ENCODE measurements around the gene DOCK3. TPM values are rescaled to one million over a fixed set of nuclear protein-coding genes. Genes with fewer than 3 reads are reported as not detected.

Gene DOCK3
- 1 to 10 TPM in 1 of 4 donors, under 1 TPM in 3; 0.33 to 5.3 (median 0.50) TPM for total RNA-seq

- TF ChIP-seq CTCF (IDR thresholded peaks at IDR 0.05; ENCODE audit: low read depth): no peak
Measured at GRCh38 chr3:50674349-50675178, at the start of gene DOCK3. TSS of gene DOCK3 (plus strand) at chr3:50674927. CDS start at chr3:50675264, 337 bp downstream.

- TF ChIP-seq CTCF (IDR thresholded peaks at IDR 0.05; ENCODE audit: low read depth): no peak
Measured at GRCh38 chr3:50625231-50626182, 49.2 kb upstream of the DOCK3 start.

GRCh38 chr3:50626401-50626800, 48.3 kb upstream of the DOCK3 start:
- no peak for TF ChIP-seq CTCF (IDR thresholded peaks at IDR 0.05; ENCODE audit: low read depth)

- TF ChIP-seq CTCF (IDR thresholded peaks at IDR 0.05; ENCODE audit: low read depth): no peak
Measured at GRCh38 chr3:50627407-50628051, 47.2 kb upstream of the DOCK3 start.

GRCh38 chr3:50628601-50629000, 46.1 kb upstream of the DOCK3 start:
- TF ChIP-seq CTCF (IDR thresholded peaks at IDR 0.05; ENCODE audit: low read depth): no peak

- TF ChIP-seq CTCF (IDR thresholded peaks at IDR 0.05; ENCODE audit: low read depth): no peak
Measured at GRCh38 chr3:50630394-50630793, 44.3 kb upstream of the DOCK3 start.

Data from subcutaneous adipose tissue (tissue), 4 donors.